Neural cell (in vitro differentiated cells): ENCODE measurements around the gene TPST2. TPM values are rescaled to one million over a fixed set of nuclear protein-coding genes. Genes with fewer than 3 reads are reported as not detected.

Experiments
- H2AFZ ChIP-seq: fragments of 200-600, 300-800 bp; sonication (generic), shearing (Covaris generic); 2 replicates; pipeline ENCODE4 v1.6.0; 2014; ENCODE audit warnings: low read depth, mild to moderate bottlenecking, antibody characterized with exemption, low read length, moderate library complexity
- H3F3A ChIP-seq: fragments of 200-600 bp; shearing (Covaris generic); 2 replicates; pipeline ENCODE4 v1.6.1; 2016; ENCODE audit warnings: mild to moderate bottlenecking, moderate library complexity, mixed read lengths, antibody characterized with exemption, low read length; ENCODE audit not compliant: insufficient read depth, poor library complexity, severe bottlenecking
- H3K27ac ChIP-seq: fragments of 200-600, 300-800 bp; sonication (generic), shearing (Covaris generic); 2 replicates; pipeline ENCODE4 v1.5.1; 2014; ENCODE audit warnings: mild to moderate bottlenecking, low read length, moderate library complexity
- H3K27me3 ChIP-seq: fragments of 300-800, 200-600 bp; sonication (generic), shearing (Covaris generic); 2 replicates; pipeline ENCODE4 v1.6.0; 2014; ENCODE audit warnings: mild to moderate bottlenecking, low read depth, low read length, moderate library complexity; ENCODE audit not compliant: insufficient read depth
- H3K36me3 ChIP-seq: fragments of 300-800, 200-600 bp; sonication (generic), shearing (Covaris generic); 2 replicates; pipeline ENCODE4 v1.5.1; 2014; ENCODE audit warnings: mild to moderate bottlenecking, antibody characterized with exemption, low read length, moderate library complexity; ENCODE audit not compliant: insufficient read depth
- H3K4me2 ChIP-seq: fragments of 300-800, 200-600 bp; sonication (generic), shearing (Covaris generic); 2 replicates; pipeline ENCODE4 v1.6.0; 2014; ENCODE audit warnings: mild to moderate bottlenecking, low read length
- H3K4me3 ChIP-seq: fragments of 300-800, 200-600 bp; sonication (generic), shearing (Covaris generic); 2 replicates; pipeline ENCODE4 v1.5.1; 2014; ENCODE audit warnings: mild to moderate bottlenecking, low read length, moderate library complexity
- H3K79me2 ChIP-seq: fragments of 200-600 bp; shearing (Covaris generic); replicated peaks from 2 replicates; pipeline ENCODE4 v1.6.0; 2014; ENCODE audit warnings: mild to moderate bottlenecking, low read length, moderate library complexity; ENCODE audit not compliant: insufficient read depth
- H3K9ac ChIP-seq: fragments of 300-800, 200-600 bp; sonication (generic), shearing (Covaris generic); 2 replicates; pipeline ENCODE4 v1.6.1; 2016; ENCODE audit warnings: mild to moderate bottlenecking, low read length, mixed read lengths
- H3K9me2 ChIP-seq: fragments of 200-600 bp; shearing (Covaris generic); 2 replicates; pipeline ENCODE4 v1.6.1; 2016; ENCODE audit warnings: mild to moderate bottlenecking, low read length, mixed read lengths; ENCODE audit not compliant: insufficient read depth
- H3K9me3 ChIP-seq: fragments of 200-600, 300-800 bp; sonication (generic), shearing (Covaris generic); 2 replicates; pipeline ENCODE4 v1.6.1; 2016; ENCODE audit warnings: mild to moderate bottlenecking, mixed run types, low read length, moderate library complexity, mixed read lengths
- H4K20me1 ChIP-seq: fragments of 200-600 bp; shearing (Covaris generic); 2 replicates; pipeline ENCODE4 v1.6.1; 2016; ENCODE audit warnings: mild to moderate bottlenecking, mixed run types; ENCODE audit not compliant: insufficient read depth
- CTCF ChIP-seq: fragments of 450-650 bp; IDR thresholded peaks from 2 replicates; pipeline ENCODE4 v1.5.1; 2014; ENCODE audit warnings: antibody characterized with exemption, mild to moderate bottlenecking, moderate library complexity; ENCODE audit not compliant: poor library complexity, severe bottlenecking
- EP300 ChIP-seq: fragments of 450-650 bp; conservative IDR thresholded peaks from 2 replicates; pipeline ENCODE4 v1.6.1; 2014; ENCODE audit warnings: antibody characterized with exemption, mild to moderate bottlenecking, moderate library complexity; ENCODE audit not compliant: poor library complexity, severe bottlenecking
- EZH2 ChIP-seq: fragments of 200-600, 300-800 bp; shearing (Covaris generic), sonication (generic); IDR thresholded peaks from 2 replicates; pipeline ENCODE4 v1.6.1; 2014; ENCODE audit warnings: antibody characterized with exemption, low read length, borderline replicate concordance, mild to moderate bottlenecking; ENCODE audit not compliant: insufficient read depth, poor library complexity, severe bottlenecking
- MXI1 ChIP-seq: fragments of 450-650 bp; conservative IDR thresholded peaks from 2 replicates; pipeline ENCODE4 v1.6.1; 2014; ENCODE audit warnings: antibody characterized with exemption, mild to moderate bottlenecking; ENCODE audit not compliant: poor library complexity, severe bottlenecking
- POLR2AphosphoS5 ChIP-seq: IDR thresholded peaks from 2 replicates; pipeline ENCODE4 v1.6.1; 2012
- RAD21 ChIP-seq: fragments of 450-650 bp; conservative IDR thresholded peaks from 2 replicates; pipeline ENCODE4 v1.6.1; 2014; ENCODE audit warnings: antibody characterized with exemption, mild to moderate bottlenecking, moderate library complexity
- REST ChIP-seq: IDR thresholded peaks from 2 replicates; pipeline ENCODE4 v1.6.1; 2012; ENCODE audit warnings: borderline replicate concordance
- SMC3 ChIP-seq: fragments of 450-650 bp; conservative IDR thresholded peaks from 2 replicates; pipeline ENCODE4 v1.6.1; 2014; ENCODE audit warnings: antibody characterized with exemption, mild to moderate bottlenecking, moderate library complexity; ENCODE audit not compliant: poor library complexity
- TAF1 ChIP-seq: IDR thresholded peaks from 2 replicates; pipeline ENCODE4 v1.6.1; 2012; ENCODE audit warnings: low read depth
- polyA plus RNA-seq: library from polyadenylated mRNA; depleted of rRNA; stranded (reverse); fragments of >200 nt; gene quantifications from 2 replicates; pipeline ENCODE4 v1.2.3, GENCODE V29; 2014

Gene TPST2
- polyA plus RNA-seq, 1 donor from 2014 or later = 16.6 TPM

GRCh38 chr22:26577081-26577480 is 12.9 kb downstream of the TPST2 start:
- H3K79me2 ChIP-seq = no peaks in the 10 kb centered on the region
- no peak overlapping the region for H3K4me2 ChIP-seq
- no peaks in the 10 kb centered on the region for H3K9me3 ChIP-seq
- TF ChIP-seq MXI1 (no peak), EP300 (no peak), REST (no peak), RAD21 (no peak), POLR2AphosphoS5 (no peak), TAF1 (no peak), SMC3 (no peak), CTCF (no peak), EZH2 (no peak)
- no peak overlapping the region for H3K9ac ChIP-seq
- no peak overlapping the region for H3K27ac ChIP-seq
- H3K4me3 ChIP-seq = no peak overlapping the region
- H3K9me2 ChIP-seq = no peaks in the 10 kb centered on the region
- no peaks in the 10 kb centered on the region for H3K27me3 ChIP-seq
- no peaks in the 10 kb centered on the region for H4K20me1 ChIP-seq
- no peak overlapping the region for H2AFZ ChIP-seq
- H3F3A ChIP-seq = no peaks in the 10 kb centered on the region
- no peaks in the 10 kb centered on the region for H3K36me3 ChIP-seq

- no peaks in the 10 kb centered on the region for H3K79me2 ChIP-seq
- H3K9me2 ChIP-seq = no peaks in the 10 kb centered on the region
- no peak overlapping the region for H2AFZ ChIP-seq
- TF ChIP-seq EP300 (no peak), MXI1 (no peak), RAD21 (no peak), POLR2AphosphoS5 (no peak), SMC3 (no peak), REST (no peak), CTCF (no peak), TAF1 (no peak), EZH2 (no peak)
- H3F3A ChIP-seq = no peaks in the 10 kb centered on the region
- no peak overlapping the region for H3K9ac ChIP-seq
- no peaks in the 10 kb centered on the region for H4K20me1 ChIP-seq
- H3K9me3 ChIP-seq = no peaks in the 10 kb centered on the region
- H3K27me3 ChIP-seq = no peaks in the 10 kb centered on the region
- no peaks in the 10 kb centered on the region for H3K36me3 ChIP-seq
- H3K4me3 ChIP-seq = no peak overlapping the region
- no peak overlapping the region for H3K4me2 ChIP-seq
- H3K27ac ChIP-seq = no peak overlapping the region
Observed at GRCh38 chr22:26576026-26576680, 13.8 kb downstream of the TPST2 start.
